ENCODE results near the gene FBXL2.
"Not testable (repeated sequence)": the region's sequence is repeated elsewhere in the genome, so short reads cannot be mapped to it uniquely, and the experiment has no call there.

Gene FBXL2

DNA sequence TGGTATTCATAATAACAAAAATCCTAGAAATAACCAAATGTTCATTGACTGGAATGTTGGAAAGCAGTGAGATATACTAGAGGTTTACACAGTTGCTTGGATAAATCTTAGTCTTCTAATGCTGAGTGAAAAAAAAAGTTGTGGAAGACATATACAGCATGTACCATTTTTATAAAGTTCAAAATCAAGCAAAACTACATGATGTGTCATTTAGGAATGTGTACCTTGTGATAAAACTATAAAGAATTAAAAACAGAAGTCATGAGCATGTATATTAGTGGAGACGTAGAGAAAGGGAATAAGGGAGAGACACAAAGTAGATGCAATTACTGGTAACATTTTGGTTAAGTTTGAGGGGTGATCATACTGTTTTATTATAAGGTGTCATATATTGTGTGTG, 45.2 kb downstream of the FBXL2 start:
- H3K4me3 ChIP-seq (replicated peaks; ENCODE audit: low read depth, low read length) = no peak overlapping the region
- DNase-seq (ENCODE audit: extremely low read depth, low read depth) = no peak
- TF ChIP-seq, protein P1, sequence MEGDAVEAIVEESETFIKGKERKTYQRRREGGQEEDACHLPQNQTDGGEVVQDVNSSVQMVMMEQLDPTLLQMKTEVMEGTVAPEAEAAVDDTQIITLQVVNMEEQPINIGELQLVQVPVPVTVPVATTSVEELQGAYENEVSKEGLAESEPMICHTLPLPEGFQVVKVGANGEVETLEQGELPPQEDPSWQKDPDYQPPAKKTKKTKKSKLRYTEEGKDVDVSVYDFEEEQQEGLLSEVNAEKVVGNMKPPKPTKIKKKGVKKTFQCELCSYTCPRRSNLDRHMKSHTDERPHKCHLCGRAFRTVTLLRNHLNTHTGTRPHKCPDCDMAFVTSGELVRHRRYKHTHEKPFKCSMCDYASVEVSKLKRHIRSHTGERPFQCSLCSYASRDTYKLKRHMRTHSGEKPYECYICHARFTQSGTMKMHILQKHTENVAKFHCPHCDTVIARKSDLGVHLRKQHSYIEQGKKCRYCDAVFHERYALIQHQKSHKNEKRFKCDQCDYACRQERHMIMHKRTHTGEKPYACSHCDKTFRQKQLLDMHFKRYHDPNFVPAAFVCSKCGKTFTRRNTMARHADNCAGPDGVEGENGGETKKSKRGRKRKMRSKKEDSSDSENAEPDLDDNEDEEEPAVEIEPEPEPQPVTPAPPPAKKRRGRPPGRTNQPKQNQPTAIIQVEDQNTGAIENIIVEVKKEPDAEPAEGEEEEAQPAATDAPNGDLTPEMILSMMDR (IDR thresholded peaks at IDR 0.05; ENCODE audit: low read depth, low read length, missing control alignments) = no peak

DNA sequence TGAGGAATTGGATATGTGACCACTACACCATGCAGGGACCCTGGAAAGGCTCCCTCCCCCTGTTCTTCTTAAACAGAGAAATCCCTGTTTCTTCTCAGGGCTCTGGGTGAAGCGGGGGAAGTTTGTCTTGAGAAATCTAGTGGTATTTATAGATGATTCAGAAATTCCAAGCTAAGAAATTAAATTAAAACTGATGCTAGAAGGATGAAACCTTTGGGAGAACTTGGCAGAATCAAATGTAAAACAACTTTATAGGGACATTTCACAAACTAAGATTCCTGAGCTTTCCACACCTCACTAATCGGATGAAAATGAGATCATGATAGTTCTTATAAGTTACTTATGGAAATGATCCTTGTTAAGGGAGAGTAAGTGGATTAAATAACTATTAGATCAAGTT, 54.2 kb downstream of the FBXL2 start:
- DNase-seq (ENCODE audit: extremely low read depth, low read depth) = no peak
- H3K4me3 ChIP-seq (replicated peaks; ENCODE audit: low read depth, low read length) = no peak overlapping the region
- TF ChIP-seq, protein P1 (IDR thresholded peaks at IDR 0.05; ENCODE audit: low read depth, low read length, missing control alignments) = no peak

DNA sequence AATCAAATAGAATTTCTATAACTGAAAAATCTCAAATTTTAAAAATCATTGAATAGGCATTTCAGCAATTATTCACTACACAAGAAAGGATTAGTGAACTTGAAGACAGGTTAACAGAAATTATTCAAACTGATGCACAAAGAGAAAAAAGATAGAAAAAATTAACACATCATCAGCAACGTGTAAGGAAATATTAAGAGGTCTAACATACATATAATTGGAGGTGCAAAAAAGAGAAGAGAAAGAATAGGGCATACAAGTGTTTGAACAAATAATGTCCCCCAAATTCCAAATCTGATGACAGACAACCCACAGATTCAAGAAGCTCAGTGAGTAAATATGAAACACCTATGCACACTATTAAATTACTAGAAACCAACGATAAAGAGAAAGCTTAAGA, 57.1 kb downstream of the FBXL2 start:
- H3K4me3 ChIP-seq (replicated peaks; ENCODE audit: low read depth, low read length) = no peak overlapping the region
- TF ChIP-seq, protein P1 (IDR thresholded peaks at IDR 0.05; ENCODE audit: low read depth, low read length, missing control alignments) = no peak
- no peak for DNase-seq (ENCODE audit: extremely low read depth, low read depth)

DNA sequence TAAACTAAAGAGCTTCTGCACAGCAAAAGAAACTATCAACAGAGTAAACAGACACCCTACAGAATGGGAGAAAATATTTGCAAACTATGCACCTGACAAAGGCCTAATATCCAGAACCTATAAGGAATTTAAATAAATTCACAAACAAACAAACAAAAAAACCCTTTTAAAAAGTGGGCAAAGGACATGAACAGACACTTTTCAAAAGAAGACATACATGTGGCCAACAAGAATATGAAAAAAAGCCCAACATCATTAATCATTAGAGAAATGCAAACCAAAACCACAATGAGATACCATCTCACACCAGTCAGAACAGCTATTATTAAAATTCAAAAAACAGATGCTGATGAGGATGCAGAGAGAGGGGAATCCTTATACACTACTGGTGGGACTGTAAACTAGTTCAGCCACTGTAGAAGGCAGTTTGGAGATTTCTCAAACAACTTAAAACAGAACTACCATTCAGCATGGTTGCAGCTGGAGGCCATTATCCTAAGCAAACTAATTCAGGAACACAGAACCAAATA, 61.8 kb downstream of the FBXL2 start:
- DNase-seq (ENCODE audit: extremely low read depth, low read depth); H3K4me3 ChIP-seq (replicated peaks; ENCODE audit: low read depth, low read length): not testable (repeated sequence)

DNA sequence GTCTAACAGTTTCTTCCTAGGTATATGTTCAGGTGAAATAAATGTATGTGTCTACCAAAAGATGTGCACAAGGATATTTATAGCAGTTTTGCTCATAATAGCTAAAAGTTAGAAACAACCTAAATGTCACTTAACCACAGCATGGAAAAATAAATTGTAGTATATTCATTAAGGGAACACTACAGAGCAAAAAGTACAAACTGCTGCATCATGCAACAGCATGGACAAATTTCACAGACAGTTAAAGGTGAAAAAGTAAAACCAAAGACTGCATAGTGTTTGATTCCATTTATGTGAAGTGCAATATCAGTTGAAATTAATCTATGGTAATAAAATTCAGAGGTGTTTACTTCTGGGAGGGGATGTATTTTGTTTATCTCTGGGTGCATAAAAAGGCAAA, 62.5 kb downstream of the FBXL2 start:
- H3K4me3 ChIP-seq (replicated peaks; ENCODE audit: low read depth, low read length) = no peak overlapping the region
- no peak for DNase-seq (ENCODE audit: extremely low read depth, low read depth)
- TF ChIP-seq, protein P1 (IDR thresholded peaks at IDR 0.05; ENCODE audit: low read depth, low read length, missing control alignments) = no peak

DNA sequence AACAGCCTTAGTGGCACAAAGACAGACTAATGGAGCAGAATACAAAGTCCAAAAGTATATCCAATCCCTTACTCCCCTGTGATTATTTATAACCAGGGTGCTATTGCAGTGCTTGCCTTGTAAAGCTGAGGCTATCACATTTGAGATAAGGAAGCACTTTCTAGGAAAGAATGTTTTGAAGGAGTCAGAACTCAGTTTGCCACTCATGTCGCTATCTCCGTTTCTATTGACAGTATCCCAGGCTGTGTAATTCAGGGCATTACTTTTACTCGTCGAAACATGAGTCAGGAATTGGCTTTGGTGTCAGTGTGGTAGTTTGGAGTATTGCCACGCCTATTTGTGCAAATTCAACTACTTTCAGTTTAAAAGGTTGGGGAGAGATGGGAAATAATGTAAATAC, 78.4 kb downstream of the FBXL2 start:
- TF ChIP-seq, protein P1 (IDR thresholded peaks at IDR 0.05; ENCODE audit: low read depth, low read length, missing control alignments) = no peak
- no peak overlapping the region for H3K4me3 ChIP-seq (replicated peaks; ENCODE audit: low read depth, low read length)
- no peak for DNase-seq (ENCODE audit: extremely low read depth, low read depth)

DNA sequence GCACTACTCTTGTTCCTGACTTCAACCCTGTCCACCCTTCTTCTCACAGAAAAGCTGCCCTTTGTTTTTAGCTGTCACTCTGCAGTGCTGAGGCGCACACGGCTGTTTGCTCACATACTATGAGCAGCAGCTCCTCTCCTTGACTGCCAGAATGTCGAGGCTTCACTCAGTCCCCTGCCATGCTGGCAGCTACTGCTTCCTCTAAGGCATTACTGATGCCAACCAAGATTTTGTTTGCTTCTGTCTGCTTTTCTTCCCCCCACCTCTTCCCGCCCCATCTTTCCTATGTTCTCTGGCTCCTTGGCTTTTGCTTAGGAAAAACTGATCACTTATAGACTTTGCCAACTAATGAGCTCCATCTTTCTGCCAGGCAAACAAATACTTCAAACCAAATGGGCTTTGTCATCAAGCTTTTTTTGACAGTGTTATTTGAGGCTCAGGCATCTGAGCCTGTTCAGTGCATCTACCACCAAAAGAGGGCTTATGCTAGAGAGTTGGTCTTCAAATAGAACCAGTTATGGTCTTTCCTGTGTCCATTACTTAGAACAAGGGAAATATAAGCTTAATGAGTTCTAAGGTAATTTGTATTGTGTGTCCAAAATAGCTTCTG, 81.0 kb downstream of the FBXL2 start:
- DNase-seq (ENCODE audit: extremely low read depth, low read depth) = no peak
- TF ChIP-seq, protein P1 (IDR thresholded peaks at IDR 0.05; ENCODE audit: low read depth, low read length, missing control alignments) = no peak
- no peak overlapping the region for H3K4me3 ChIP-seq (replicated peaks; ENCODE audit: low read depth, low read length)

All from HFF-Myc (cell line).